EL (cell line): ENCODE results near the gene OR11L1.

Experiments used
- DNase-seq: peaks from one replicate; pipeline ENCODE4 v3.0.0-alpha.2; 2016

Gene OR11L1

GRCh38 chr1:247797518-247797917 lies 44.2 kb downstream of the OR11L1 start:
- no peak for DNase-seq
